GM18526 (cell line): ENCODE results near the gene SAMSN1.

Source experiments
- POLR2A ChIP-seq: IDR thresholded peaks from 3 replicates; pipeline ENCODE4 v1.6.1; 2011; ENCODE audit not compliant: insufficient read length; ENCODE audit errors: extremely low read depth

The SAMSN1 gene

GRCh38 chr21:14543983-14544382 lies 2.1 kb downstream of the SAMSN1 start:
- no peak for TF ChIP-seq POLR2A

DNA sequence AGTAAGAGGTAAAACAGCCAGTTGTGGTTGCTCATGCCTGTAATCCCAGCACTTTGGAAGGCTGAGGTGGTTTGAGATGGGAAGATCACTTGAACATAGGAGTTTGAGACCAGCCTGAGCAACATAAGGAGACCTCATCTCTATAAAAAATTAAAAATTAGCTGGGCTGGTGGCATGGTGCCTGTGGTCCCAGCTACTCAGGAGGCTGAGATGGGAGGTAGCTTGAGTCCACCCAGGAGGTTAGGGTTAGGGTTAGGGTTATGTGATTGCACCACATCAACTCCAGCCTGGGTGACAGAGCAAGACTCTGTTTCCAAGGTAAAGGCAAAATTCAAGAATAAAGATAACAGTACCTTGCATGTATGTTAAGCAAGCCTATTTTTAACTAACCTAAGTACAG lies 3.5 kb downstream of the SAMSN1 start:
- no peak for TF ChIP-seq POLR2A

DNA sequence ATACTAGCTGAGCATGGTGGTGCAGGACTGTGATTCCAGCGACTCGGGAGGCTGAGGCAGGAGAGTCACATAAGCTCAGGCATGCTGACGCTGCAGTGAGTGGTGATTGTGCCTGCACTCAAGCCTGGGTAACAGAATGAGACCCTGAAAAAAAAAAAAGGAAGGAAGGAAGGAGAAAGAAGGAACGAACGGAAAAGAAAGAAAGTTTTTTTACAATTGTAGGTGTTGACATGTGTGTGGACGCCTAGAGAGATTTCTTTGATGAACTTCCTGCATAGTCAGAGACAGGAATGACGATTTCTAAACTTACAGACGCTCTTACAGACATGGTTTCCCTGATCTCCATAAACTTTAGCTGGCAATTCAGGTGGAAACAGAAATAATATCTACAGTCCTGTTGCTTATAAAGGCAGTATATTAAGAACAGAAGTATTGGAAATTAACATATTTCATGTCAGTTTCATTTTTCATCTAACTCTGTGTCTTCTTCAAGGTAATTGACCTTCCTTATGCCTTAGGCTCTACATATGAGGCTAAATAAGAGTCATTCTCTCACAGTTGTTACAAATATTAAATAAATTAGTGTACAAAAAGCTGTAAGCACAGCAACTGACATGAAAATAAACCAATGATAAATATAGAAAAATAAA lies 4.1 kb downstream of the SAMSN1 start:
- no peak for TF ChIP-seq POLR2A

GRCh38 chr21:14538483-14538882 lies 7.6 kb downstream of the SAMSN1 start:
- no peak for TF ChIP-seq POLR2A

GRCh38 chr21:14536929-14537328 lies 9.2 kb downstream of the SAMSN1 start:
- no peak for TF ChIP-seq POLR2A

DNA sequence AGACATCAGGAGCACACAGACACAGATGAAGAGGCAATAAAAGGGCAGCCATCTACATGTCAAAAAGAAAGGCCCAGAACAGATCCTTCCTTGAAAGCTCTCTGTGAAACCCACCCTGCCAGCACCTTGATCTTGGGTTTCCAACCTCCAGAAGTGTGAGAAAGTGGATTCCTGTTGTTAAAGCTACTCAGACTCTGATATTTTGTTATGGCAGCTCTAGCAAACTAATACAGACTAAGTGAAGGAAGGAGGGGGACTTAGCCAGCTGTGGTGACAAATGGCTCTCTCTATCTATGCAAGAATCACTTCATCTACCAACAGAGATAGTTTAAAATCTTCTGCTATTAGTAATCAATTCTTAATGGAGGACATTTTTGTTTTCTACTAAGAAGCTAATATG lies 10.4 kb downstream of the SAMSN1 start:
- no peak for TF ChIP-seq POLR2A

GRCh38 chr21:14533499-14534428 lies 12.4 kb downstream of the SAMSN1 start:
- TF ChIP-seq POLR2A: no peak

DNA sequence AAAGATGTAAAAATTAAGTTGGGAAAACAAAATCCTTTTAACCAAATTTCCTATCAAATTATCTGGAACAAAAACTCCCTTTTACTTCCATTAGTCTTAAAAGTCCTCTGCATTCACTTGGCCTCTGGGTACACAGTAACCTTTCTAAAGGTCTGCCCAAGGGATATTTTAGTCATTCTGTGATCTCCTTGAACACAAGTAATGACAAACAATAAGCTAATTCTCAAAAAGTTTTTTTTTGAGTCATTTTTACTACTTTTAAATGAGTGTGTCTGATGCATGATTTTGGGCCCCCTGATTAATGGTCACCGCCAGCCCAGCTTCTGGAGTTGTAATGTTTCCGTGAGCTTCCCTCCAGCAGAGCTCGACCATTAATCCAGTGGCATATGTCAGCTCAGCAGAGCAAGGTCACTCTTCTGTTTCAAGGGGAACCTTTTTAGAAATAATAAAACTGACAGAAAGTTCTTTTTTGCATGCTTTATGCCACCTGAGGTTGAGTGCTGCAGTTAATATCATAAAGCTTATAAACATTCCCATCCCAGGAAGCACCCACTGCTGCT lies 14.3 kb downstream of the SAMSN1 start:
- TF ChIP-seq POLR2A: no peak

GRCh38 chr21:14530592-14530991 lies 15.5 kb downstream of the SAMSN1 start:
- no peak for TF ChIP-seq POLR2A

DNA sequence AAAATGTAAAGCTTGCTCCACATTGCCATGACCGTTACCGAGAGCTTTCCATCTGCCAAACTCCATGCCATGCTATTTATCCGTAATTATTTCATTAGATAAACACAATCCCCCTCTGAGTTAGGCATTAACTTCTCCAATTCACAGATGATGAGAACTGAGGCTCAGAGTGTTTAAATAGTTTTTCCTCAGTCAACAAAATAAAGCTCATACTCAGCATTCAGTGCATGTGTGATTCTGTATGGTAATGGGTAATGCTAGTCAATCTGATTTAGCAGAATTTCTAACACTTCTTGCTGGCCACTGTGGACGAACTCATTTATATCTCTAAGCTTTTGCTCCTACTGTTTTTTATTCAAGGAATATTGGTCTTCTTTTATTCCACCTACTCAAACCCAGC lies 17.3 kb downstream of the SAMSN1 start:
- TF ChIP-seq POLR2A: no peak

DNA sequence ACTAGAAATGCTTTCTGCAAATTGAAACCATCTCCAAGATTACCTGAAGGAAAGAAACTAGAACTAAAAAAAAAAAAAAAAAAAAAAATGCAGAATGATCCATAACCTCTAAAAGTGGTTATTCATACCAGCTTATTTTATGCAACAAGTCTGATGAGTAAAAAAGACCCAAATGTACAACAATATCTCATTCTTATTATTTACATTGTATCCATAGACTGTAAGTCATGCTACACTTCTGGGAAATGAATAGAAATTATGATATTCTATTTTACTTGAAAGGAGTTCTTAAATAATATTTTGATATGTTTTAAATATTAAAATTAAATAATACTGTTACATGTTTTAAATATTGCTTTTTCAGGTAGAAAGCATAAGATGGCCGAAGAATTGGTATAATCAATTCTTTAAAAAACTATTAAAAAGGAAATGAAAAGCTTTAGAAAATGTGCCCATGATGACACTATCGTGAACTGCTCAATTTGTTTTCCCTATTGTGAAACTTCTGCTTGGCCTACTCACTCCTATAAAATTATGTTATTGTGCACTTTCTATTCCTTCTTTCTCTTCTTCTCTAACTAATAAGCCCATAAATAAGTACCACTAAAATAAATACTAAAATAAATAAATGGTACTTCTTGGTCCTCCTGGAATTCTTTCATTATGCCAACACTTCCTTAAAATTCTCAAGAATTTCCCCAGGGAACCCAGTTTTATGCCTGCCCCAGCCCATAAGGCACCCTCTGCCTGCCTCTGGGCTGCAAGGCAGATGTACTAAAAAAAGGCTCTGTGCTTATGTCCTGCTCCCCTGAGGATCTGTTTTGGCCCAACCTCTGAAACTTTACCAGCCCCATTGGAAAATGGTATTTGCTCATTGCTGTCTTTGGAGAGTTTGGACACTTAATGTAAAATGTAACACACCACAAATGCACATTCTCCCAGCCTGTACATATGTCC lies 18.1 kb downstream of the SAMSN1 start:
- no peak for TF ChIP-seq POLR2A

GRCh38 chr21:14526836-14527695 lies 19.0 kb downstream of the SAMSN1 start:
- TF ChIP-seq POLR2A: no peak

DNA sequence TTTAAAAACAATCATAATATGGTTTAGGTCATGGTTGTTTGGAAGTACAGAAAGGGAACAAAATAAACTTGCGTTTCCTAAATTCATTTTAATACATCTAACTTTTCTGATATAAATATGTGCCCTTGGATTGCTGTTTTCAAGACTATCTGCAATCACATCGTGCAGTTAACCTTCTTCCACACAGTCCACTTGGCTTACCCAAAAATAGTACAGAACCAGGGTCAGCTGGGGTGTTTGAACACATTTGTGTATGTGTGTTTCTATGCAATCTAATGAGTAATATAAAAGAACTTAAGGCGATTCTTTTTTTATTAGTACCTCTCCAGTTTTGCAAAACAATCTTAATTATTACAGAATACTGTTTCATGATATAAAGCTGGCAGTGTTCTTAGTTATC lies 19.9 kb downstream of the SAMSN1 start:
- no peak for TF ChIP-seq POLR2A

GRCh38 chr21:14523234-14523633 lies 22.9 kb downstream of the SAMSN1 start:
- no peak for TF ChIP-seq POLR2A

DNA sequence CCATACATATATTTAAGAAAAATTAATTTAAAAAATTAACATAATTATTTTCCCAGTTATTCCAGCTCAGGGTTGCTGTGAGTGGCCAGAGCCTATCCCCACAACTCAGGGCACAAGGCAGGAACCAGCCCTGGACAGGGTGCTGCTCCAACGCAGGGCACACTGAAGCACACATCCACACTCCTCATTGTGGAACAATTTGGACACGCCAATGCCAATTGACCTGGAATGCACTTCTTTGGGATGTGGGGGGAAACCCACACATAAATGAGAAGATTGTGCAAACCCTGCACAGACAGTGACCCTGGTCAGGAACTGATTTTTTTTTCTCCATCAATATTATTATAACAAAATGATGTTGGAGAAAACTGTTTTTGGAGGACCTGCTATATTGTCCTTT lies 23.4 kb downstream of the SAMSN1 start:
- TF ChIP-seq POLR2A: no peak

GRCh38 chr21:14520535-14520934 lies 25.6 kb downstream of the SAMSN1 start:
- no peak for TF ChIP-seq POLR2A
